TTC549 (cell line): ENCODE results near the gene INPP5F.
"Not testable (repeated sequence)": the region's sequence is repeated elsewhere in the genome, so short reads cannot be mapped to it uniquely, and the experiment has no call there.

ENCODE experiments used
- FAIRE-seq: peaks from 2 replicates; lab custom pipeline; 2012; peaks lifted over from hg19 to GRCh38; lab: Jason Lieb, UNC

Gene INPP5F

DNA sequence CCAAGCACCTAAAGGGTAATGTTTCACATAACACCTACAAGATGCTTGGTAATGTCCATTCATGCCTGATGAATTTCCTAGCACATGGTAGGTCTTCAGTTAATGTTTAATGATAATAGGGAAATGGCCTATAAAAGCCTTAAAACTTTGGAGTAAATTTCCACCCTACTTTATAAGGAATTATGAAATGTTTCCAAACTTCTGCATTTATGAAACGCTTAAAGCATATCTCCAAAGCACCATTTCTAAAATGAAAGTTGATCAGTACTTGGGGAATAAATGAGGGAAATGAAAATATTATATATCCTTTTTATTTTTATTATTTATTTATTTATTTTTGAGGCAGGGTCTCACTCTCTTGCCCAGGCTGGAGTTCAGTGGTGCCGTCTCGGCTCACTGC is 51.8 kb downstream of the INPP5F start:
- FAIRE-seq, result no peak

DNA sequence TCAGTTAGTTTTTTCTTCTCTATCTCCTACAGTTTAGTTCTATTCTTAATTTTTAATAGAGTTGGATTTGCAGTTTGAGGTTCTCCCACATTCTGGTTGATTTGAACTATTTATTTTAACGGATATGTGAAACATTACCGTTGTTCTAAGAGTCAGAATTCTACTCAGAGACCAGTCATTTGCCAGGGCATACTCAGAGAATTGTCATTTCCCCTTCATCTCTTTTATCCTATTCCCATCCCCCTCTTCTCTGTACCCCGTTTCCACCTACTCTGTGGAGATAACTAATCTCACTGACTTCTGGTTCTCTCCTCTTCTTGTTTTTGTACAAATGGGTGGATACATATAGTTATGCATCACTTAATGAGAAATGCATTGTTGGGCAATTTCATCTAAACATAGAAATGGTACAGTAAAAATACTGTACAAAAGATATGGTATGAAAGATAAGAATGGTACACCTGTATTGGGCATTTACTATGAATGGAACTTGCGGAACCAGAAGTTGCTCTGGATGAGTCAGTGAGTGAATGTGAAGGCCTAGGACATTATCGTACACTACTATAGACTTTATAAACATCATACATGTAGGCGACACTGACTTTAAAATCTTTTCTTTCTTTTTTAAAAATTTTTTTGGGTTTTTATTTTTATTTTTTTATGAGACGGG is 53.1 kb downstream of the INPP5F start:
- no peak for FAIRE-seq

DNA sequence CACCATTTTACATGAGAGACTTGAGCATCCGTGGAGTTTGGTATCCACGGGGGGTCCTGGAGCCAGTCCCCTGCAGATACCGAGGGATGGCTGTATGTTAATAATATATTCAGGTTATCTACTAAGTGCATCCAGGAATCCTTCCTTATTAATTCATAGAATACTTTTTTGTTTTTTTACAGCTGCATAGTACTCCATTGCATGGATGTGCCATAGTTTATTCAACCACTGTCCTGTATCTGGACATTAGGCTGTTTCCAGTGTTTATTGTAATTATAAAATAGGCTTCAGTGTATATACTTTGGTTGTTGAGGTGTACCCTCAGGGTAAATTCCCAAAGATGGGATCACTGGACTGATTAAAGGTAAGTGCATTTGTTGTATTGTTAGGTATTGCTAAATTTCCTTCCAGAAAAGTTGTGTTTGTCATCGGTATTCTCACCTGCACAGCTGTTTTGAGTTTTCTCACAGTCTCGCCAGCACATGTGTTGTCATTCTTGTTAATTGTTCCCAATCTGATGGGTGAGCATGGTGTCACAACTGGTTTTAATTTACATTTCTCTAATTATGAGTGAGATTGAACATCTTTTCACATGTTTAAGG is 55.1 kb downstream of the INPP5F start:
- no peak for FAIRE-seq

DNA sequence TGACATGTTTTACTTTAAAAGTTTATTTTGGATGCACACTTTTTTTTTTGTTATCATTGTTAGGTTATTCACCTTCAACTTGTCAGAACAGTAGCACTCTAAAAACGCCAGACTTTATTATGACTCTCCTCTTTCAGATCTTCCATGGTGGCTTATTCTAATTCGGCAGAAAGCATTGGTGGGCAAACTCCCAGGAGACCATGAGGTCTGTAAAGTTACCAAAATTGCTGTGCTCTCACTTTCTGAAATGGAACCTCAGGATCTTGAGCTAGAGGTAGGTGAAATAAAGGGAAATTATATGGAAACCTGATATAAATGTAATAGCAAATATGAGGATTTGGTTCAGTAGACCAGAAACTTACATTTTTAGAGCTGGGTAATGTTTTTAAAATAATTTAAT is 55.6 kb downstream of the INPP5F start:
- FAIRE-seq, result no peak

DNA sequence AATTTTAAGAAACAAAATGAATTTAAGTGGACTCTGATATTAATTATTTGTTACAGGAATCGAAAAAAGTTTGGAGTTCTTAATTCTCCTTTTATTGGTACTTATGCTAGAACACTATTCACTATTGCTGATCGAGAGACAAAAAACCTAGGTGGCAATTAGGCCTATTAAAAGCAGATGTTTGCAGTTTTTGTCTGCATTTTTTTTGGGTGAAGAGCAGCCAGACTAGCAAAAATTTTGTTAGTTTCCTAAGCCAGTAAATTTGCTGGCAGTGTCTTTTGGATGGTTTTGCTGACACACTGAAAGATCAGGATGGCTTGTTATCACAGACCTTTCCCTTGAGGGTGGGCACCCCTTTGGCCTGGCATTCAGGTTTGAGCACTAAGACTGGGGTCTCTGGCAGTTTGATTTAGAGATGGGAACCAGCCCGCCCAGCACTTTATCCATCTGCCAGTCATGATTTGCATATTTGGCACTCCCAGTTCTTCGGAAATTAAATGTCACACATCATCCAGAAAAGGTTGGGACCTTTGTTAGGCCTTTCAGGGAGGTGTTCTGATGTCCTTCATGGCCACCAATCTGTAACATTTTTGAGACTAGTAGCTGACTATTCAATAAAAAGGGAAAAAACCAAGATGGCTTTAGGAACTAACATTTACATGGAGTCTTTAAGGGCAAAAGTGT is 57.3 kb downstream of the INPP5F start:
- no peak for FAIRE-seq

DNA sequence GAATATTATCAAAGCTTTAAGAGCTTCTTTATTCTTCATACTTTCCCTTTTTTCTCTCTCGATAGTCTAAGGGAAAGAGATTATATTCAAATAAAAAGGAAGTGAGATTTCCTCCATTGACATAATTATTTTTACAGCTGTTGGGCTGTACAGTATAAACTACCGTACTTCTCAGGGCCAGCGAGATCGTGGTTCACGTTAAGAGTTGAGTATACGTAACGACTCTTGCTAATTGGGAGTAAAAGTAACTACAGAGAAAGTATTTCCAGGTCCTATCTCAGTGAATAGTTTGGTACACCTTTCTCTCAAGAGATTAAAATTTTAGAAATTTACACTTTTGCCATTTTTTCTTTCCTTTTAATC is 57.8 kb downstream of the INPP5F start:
- FAIRE-seq, result no peak

DNA sequence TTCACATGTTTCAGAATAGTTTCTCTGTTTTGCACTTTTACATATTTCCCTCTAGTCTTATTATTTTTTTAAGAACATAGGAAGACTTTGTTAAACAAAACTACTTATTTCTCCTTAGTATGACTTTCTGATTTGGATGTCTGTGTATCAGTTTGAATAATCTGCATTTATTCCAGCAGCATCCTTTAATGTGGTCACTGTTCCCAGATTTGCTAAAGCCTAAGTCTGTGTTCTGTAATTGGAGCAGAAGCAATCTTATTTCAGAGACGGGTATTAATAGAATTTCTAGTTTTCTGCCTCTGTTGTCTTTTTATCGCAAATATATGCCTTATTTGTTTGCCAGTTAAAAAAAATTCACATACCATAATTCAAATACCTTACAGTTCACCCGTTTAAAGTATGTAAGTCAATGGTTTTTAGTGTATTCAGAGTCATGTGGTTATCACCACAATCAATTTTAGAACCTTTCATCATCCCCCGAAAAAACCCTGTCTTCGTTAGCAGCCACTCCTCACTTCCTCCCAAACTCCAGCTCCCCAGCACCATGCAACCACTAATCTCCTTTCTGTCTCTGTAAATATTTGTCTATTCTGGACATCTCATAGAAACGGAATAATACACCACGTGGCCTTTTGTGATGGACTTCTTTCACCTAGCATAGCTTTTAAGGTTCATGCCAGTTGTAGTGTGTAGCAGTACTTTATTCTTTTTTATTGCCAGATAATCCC is 58.7 kb downstream of the INPP5F start:
- no peak for FAIRE-seq

DNA sequence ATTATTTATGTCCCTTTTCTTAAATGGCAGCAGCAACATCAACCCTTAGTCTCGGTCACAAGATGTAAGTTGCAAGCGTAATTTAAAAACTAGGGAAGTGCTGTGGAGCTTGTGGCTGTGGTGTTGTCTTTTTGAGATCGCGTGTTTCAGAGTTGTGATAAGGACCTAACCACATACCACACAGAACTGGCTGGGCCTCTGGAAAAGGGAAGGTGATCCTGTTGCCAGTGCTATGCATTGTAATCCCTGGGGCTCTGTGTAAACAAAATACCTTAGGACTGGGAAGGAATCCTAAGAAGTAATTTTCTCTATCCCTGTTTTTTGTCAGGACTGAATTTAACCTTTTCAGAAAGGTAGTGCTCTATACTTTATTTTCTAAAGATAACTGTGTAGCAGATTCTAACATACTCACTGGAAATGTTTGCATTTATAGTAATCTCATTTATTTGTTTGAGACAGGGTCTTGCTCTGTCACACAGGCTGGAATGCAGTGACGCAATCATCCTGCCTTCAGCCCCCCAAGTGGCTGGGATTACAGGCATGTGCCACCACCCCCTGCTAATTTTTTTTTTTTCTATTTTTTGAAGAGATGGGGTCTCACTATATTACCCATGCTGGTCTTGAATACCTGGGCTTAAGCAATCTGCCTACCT is 60.4 kb downstream of the INPP5F start:
- FAIRE-seq, result no peak

DNA sequence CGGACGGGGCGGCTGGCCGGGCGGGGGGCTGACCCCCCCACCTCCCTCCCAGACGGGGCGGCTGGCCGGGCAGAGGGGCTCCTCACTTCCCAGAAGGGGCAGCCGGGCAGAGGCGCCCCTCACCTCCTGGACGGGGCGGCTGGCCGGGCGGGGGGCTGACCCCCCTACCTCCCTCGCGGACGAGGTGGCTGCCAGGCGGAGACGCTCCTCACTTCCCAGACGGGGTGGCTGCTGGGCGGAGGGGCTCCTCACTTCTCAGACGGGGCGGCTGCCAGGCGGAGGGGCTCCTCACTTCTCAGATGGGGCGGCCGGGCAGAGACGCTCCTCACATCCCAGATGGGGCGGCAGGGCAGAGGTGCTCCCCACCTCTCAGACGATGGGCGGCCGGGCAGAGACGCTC is 69.3 kb downstream of the INPP5F start:
- not testable (repeated sequence) for FAIRE-seq

DNA sequence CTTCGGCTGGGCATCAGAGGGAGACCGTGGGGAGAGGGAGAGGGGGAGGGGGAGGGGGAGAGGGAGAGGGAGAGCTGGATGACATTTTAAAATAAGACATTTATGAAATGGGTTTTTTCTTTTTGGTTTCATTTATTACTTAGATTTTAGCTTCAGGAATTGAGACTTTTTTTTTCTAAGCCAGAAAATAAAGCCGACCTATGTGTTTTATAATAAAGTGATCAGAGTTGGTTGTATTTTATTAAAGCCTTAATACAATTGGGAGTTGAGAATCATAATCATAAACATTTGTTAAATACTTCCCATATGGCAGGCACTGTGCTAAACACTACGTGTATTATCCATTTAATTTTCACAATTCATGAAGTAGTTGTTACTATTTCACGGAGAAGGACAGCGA is 70.2 kb downstream of the INPP5F start:
- FAIRE-seq, result no peak

DNA sequence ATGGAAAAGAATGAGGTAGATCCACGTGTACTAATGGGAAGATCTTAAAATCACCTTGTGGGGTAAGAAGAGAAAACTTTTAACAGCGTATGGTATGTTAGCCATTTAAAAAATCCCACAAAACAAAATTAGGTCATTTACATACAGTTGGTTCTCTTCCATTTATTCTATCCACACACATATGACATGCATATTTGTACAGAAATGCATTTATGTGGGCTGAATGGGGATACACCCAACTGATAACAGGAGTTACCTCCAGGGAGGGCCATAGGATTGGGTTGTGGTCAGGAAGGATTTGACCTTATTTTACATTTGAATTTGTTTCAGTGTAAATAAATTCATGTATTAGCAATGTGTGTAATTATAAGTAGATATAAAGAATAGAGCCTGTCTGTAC is 75.3 kb downstream of the INPP5F start:
- FAIRE-seq, result no peak

DNA sequence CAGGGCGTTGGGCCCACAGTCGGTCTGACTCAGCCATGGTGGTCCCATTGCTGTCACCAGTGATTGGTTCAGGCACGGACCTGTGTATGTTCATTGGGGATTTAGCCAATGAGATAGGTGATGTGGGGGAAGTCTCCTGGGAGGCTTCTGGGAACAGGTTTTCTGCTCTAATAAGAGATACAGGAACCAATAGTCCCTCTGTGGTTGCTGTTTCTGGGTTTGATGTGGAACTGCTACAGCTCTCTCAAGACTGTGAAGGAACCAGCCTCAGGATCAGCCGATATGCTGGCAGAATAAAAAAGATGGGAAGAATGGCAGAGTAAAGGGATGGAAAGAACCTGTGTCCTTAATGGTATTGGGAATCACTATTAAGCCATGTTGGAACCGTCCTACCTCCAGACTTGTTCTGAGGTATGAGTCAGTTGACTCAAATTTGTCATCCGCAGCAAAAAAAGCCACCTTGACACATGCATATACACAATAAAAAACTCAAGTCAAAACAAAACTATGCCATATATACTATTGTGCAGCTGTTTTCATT is 76.2 kb downstream of the INPP5F start:
- FAIRE-seq, result no peak

DNA sequence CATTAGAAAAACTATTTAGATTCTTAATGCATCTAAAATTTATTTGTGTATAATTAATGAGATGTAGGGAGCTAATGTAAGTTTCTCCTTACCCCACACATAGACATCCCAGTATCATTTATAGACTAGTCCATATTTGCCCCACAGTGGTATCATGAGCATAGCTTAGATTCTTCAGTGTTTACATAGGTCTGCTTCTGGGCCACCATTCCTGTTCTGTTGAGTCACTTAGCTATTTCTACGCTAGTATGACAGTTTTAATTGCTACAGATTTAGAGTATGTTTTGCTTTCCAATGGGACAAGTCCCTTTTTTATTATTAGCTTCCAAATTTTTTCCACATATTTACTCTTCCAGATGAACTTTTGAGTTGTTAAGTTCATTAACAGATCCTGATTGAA is 77.4 kb downstream of the INPP5F start:
- no peak for FAIRE-seq

DNA sequence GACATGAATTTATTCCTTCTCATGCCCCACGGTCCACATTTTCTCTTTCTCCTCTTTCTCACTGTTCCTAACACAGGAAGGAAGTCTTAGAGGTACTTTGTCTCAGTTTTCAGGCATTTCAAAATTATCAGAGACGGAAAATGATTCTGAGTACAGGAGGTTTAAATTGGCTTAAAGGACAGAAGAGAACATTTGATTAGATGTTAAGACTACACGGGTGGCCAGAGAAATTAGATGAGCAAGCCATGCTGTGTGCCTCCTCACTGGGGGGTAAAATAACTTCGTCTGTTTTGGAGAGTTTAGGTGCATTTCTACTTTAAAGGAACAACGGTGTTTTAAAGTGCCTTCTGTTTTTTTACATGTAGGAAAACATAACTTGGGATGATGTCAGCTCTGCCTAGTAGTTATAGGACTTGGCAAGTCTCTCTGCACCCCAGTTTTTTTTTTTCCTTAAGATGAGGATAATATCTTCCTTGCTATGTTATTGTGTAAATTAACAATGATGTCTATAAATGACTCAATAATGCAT is 79.9 kb downstream of the INPP5F start:
- no peak for FAIRE-seq

DNA sequence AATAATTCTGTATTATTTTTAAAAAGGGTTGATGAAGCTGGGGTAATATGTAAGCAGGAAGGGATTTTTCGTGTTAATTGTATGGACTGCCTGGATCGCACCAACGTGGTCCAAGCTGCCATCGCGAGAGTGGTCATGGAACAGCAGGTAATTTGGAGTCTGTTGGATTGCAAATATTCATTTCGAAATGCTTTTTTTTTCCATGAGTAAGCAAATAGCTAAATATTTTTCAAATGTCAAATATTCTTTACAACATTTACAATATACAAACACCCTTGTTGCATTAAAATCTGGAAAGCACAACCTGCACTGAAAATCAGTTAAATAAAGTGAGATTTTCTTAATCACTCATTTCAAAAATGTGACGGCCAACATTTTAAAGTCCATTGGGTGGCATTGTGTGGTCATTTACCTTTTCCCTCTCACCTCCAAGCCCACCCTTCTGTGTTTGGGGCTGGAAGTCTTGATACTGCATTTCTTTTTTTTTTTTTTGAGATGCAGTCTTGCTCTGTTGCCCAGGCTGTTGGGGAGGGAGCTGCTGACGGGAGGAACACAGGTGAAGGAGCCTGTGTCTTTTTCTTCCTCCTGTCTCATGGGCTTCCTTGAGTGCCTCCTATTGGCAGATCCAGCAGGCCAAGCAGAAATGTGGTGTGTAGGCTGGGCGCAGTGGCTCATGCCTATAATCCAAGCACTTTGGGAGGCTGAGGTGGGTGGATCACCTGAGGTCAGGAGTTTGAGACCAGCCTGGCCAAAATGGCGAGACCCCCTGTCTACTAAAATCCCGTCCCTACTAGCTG is 80.7 kb downstream of the INPP5F start:
- no peak for FAIRE-seq

DNA sequence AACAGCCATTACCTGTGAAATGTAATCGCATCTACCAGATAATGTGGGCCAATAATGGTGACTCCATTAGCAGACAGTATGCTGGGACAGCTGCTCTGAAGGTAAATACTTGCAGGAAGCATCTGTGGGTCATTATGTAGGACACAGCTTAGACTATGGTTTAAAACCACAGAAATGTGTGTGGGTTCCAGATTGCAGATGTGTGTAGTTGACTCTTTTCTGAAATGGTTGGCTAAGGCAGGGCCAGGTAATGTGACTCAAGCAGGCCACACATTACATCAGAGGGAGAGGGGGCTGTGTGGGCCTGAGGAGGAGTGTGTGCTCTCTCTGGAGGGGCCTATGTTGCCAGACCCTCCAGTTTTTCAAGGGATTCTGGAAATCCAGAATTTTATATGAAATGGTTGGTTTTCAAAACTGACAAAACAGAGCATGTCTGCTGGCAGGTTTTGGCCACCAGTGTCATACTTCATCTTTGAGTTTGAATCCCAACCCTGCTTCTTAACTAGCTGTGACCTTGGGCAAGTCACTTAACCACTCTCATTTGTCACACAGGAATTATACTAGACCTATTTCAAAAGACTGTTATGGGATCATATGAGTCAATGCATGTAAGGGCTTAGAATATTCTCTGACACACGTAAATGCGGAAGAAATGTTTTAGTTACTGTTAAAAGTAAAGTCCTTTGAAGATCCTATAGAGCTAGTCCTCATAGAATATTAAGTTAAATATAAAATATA is 82.3 kb downstream of the INPP5F start:
- FAIRE-seq, result no peak

DNA sequence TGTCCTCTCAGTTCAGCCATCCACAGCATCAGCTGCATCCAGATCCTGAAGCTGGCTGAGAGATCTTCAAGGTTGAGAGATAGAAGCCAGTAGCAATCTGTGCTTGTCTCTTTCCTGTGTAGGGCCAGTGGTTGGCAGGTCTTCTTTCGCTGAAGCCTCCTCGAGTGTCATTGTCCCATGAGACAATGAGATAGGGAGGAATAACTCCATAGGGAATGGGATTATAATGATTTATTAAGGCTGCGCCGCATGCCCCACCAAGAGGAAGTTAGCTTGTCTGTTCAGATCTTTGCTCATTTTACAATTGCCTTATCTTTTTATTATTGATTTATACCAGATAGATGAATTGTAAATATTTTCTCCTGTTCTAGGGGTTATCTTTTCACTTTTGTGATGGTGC is 85.3 kb downstream of the INPP5F start:
- no peak for FAIRE-seq

DNA sequence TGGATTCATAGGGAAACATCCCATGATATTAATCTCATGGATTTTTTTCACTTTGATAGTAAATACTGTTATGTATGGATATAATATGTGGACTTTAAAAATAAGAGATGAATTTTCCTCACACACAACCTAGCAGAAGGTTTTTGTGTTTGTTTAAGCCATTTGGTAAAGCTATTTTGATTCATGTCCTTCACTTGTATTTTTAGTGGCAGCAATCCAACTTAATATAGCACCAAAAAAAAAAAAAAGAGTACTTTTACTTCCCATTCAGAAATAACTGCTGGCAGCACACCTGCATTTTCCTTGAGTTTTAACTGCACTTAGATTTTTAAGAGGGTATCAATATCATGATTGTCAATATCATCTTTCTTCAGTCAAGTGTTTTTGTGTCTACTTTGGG is 86.8 kb downstream of the INPP5F start:
- no peak for FAIRE-seq

DNA sequence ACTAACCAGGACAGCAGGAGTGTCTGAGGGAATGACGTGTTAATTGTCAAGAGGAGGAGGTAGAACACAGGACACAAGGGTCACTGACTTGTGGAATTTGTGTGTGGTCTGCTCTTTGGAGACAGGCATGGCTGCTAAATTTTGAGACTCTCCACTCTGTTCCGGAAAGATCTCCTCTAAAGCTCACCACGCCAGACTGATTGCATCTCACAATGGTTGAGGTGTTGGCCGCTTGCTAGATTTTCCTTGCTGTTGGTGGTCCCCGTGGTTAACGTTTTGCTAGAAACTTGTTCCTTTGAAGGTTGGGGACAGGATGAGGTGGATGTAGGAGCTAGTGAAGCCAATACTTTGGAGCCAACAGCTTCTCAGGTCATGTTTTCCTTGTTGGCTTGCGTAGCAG is 89.8 kb downstream of the INPP5F start:
- no peak for FAIRE-seq

DNA sequence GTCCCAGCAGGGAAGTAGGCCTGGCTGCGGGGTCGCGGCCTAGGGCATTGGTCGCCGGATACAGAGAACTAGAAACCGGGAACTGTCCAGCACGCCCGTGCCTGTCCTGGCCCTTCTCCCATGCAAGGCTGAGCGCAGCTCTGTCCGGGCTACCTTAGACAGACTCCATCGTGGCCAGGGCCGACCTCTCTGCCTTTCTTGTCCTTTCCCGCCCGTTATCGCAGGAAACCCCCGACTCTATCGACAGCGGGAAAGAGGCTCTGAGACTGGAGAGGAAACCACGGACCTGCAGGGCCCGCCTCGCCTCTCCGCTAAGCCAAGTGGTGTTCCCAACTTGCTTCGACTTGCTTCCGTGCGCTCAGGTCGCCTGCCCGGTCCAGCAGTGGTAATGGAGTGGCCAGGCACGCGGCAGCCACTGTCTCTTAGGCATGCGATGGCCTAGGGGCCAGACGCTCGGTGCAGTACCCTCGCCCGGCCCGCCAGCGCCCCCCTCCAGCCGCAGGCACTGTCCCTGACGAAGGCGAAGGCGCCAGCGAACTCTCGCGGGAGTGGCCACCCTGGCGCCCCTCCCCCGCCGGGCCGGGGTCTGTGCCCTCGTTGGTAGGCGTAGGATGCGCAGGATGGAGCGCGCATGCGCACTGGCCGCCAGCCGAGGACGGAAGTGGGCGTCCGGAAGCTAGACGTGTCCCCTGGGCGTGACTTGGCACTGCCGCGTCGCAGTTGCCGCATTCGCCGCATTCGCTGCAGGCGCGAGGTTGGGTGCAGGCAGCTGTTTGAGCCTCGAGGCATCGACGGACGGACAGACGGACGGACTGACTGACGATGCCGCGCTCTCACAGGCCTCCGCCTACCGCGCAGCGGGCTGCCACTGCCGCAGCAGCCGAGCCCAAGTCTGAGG is 92.4 kb downstream of the INPP5F start:
- no peak for FAIRE-seq
